AG09309 (cell line): Measurements from ENCODE around the gene CACNA1E.
A peak's percentile ranks its signal among the peaks of the same experiment; 100 is the strongest.

ENCODE experiments used
- DNase-seq: peaks from one replicate; pipeline ENCODE4 v3.0.0-alpha.2; 2010; ENCODE audit warnings: low read depth
- H3K4me3 ChIP-seq: 2 replicates; pipeline ENCODE4 v1.5.1; 2011; ENCODE audit warnings: mild to moderate bottlenecking, low read depth, low read length, moderate library complexity; ENCODE audit not compliant: control insufficient read depth
- TF ChIP-seq, protein P1 (sequence below): IDR thresholded peaks from 2 replicates; pipeline ENCODE4 v1.5.1; 2011; ENCODE audit warnings: mild to moderate bottlenecking, low read depth, low read length, inconsistent platforms; ENCODE audit not compliant: insufficient read depth, control insufficient read depth; ENCODE audit errors: missing control alignments

The CACNA1E gene

DNA sequence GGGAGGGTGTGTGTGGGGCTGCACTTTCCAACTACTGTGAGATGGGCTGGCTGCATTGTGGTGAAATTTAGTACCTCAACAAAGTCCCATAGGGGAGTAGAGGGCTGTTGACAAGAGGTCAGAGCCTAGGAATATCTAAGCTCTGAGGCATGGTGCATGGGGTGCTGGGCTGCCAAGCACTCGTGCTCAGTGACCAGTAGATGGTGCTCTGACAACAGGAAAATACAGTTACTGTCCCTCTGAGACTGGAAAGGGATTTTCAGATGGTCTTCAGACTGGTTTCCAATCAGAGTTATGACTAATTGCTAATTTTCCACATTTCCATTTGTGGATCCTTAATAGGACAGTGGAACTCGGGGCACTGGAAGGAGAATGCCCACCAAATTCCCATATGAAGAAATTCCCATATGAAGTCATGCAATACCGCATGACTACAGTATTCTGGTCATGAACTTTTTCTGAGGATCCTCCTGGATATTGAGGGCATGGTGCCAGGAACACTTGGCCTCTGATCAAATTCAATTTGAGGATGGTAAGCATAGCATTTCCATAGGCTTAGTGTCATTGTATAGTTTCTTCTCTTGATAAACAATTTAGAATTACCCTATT is 4.1 kb upstream of the CACNA1E start:
- H3K4me3 ChIP-seq = no peak overlapping the region
- peak; percentile 21 for DNase-seq
- TF ChIP-seq, protein P1, sequence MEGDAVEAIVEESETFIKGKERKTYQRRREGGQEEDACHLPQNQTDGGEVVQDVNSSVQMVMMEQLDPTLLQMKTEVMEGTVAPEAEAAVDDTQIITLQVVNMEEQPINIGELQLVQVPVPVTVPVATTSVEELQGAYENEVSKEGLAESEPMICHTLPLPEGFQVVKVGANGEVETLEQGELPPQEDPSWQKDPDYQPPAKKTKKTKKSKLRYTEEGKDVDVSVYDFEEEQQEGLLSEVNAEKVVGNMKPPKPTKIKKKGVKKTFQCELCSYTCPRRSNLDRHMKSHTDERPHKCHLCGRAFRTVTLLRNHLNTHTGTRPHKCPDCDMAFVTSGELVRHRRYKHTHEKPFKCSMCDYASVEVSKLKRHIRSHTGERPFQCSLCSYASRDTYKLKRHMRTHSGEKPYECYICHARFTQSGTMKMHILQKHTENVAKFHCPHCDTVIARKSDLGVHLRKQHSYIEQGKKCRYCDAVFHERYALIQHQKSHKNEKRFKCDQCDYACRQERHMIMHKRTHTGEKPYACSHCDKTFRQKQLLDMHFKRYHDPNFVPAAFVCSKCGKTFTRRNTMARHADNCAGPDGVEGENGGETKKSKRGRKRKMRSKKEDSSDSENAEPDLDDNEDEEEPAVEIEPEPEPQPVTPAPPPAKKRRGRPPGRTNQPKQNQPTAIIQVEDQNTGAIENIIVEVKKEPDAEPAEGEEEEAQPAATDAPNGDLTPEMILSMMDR = peak; percentile 80

DNA sequence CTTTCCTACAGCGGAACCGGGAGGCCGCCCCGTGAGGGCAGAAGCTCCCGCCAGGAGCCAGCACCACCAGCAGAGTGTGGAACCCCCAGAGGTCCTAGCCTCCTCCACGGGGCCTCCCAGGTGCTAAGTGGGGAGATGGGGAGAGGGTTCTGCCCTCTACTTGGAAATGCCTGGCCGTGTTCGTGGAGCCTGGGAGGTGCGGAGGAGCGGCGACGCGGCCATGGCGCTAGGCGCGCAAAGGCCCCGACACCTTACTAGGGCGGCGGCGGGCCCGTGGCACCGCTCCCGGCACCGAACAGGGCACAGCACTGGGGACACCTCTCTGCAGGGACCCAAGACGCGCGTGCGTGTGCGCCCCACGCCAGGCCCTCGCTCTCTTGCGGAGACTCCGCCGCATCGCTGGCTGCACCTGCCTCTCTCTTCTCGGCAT is 1.3 kb upstream of the CACNA1E start:
- TF ChIP-seq, protein P1 = no peak
- H3K4me3 ChIP-seq = no peak overlapping the region
- DNase-seq = no peak

DNA sequence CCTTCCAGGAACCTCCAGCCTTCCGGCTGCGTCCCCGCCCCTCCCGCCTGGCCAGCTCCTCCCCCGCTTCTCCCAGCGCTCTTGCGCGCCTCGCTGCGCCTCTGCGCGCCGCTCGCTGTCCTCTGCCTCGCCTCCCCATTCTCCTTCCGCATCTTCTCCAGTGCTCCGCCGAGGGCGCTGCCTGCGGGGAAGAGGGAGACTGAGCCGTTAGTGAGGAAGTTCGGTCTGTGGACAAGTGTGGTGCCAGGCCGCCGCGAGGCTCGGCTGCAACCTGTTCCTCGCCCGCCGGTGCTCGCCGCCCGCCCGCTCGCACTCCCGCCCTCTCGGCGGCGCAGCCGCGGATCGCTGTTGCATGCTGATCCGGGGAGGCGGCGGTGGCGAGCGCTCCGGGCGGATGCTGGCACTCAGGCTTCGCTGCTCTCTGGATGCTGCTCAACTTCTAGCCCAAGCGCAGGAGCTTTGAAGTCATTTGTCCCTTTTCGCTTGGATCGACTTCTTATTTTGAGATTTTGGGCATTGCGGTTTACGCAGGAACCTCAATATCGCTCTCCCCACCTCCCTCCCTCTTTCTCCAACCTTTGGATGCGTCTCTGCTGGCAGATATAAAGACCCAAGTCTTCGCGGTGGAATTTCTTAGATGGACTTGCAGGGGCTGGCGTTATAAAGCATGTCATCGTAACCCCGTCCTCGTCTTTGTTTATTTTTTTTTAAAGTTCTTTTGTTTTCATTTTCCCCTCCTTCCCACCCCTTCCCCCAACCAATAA is 614 bp upstream of the CACNA1E start:
- no peak overlapping the region for H3K4me3 ChIP-seq
- DNase-seq = no peak
- TF ChIP-seq, protein P1 = no peak

DNA sequence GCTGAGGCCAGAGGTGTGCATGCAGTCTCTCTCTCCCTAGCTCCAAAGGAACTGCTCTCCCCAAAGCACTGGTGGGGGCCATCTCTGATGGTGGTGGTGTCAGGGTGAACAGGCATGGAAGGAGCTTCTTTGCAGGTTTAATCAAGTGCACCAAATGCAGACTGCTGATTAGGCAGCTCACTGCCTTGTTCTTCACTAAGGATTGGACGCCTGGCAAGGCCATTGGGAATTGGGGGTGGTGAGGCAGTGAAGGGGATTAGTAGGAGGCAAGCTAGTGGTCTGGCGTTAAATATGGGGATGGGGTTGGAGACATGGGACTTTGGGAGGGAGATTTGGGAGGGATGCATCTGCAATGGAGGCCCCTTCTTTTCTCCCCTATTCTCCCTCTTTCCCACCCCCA is 1.5 kb downstream of the CACNA1E start:
- no peak overlapping the region for H3K4me3 ChIP-seq
- TF ChIP-seq, protein P1 = no peak

DNA sequence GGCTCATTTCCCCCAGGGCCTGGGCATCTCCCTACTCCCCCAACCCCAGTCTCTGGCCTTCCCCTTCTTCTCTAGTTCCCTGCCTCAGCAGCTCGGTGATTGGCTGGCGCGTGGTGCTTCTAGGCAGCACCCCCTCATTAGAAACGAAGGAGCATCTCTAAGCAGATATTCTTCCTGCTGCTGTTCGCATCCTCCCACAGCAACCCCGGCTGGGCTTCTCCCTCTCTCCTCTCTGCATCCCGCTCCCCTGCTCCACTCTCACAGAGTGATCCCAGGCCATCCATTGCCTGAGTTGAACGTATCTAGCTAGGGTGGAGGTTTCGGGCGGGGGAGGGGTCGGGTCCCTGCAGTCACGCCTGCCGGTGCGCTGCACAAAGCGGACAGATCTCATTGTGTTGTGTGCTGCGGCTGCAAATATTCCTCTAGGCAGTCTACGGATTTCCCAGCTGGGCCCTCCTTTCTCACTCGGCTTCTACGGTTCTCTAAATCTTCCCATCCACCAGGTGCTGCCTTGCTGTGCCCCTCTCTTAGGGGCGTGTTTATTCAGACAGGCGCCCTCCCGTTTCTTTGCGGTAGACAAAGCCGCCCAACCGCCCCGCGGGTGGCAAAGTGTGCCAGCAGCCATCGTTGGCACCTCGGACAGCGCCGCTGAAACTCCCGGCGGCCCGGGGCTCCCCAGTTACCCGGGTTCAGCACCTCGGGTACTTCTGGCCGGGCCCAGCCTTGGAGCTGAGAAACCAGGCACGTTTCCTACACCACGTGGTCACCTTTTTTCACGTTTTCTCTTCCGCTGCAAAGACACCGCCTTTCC is 2.2 kb downstream of the CACNA1E start:
- TF ChIP-seq, protein P1 = no peak
- no peak for DNase-seq
- no peak overlapping the region for H3K4me3 ChIP-seq

More for the DNA sequence above, 1.5 kb downstream of the CACNA1E start:
- no peak for DNase-seq

DNA sequence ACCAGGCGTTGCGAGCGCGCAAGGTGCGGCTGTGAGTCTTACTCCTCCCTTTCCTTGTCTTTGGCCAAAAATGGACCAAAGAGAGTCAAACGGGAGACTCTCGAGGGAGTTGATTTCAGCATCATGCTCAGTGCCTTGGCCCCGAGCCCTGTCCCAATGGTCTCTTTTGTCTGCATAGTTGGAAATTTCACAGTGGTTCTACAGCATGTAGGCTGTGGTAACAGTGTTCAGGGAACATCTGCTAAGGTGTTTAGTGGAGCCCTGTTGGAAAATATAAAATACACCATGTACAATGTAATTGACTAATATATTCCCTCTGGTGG is 2.7 kb downstream of the CACNA1E start:
- no peak for DNase-seq
- H3K4me3 ChIP-seq = no peak overlapping the region
- TF ChIP-seq, protein P1 = no peak
